Fibroblast of mammary gland (primary cell): ENCODE results near the gene IPMK.

Experiments used
- DNase-seq: peaks from one replicate; pipeline ENCODE4 v3.0.0-alpha.2; 2010; ENCODE audit warnings: low read depth
- H3K4me3 ChIP-seq: 2 replicates; pipeline ENCODE4 v1.5.1; 2011; ENCODE audit warnings: low read depth, mild to moderate bottlenecking, low read length, moderate library complexity; ENCODE audit not compliant: control insufficient read depth
- CTCF ChIP-seq: conservative IDR thresholded peaks from 2 replicates; pipeline ENCODE4 v1.5.1; 2011; ENCODE audit warnings: low read depth, low read length, inconsistent platforms; ENCODE audit not compliant: control insufficient read depth, insufficient read depth

Gene IPMK

GRCh38 chr10:58269782-58270290 is 2.1 kb upstream of the IPMK start:
- peak overlapping the region; percentile 80 for H3K4me3 ChIP-seq
- no peak for DNase-seq
- TF ChIP-seq CTCF, result no peak

- DNase-seq, result peak; percentile 99
- TF ChIP-seq CTCF, result no peak
- peak within 1 kb of the TSS; percentile 80 for H3K4me3 ChIP-seq
These were observed 1.5 kb upstream of the IPMK start, which contains the start of gene CISD1 for GRCh38 chr10:58268946-58269781. Gene CISD1, plus strand, starts transcription at chr10:58269162. Its CDS starts 112 bp downstream, at chr10:58269274.

- no peak for TF ChIP-seq CTCF
- no peak for DNase-seq
- peak overlapping the region; percentile 80 for H3K4me3 ChIP-seq
These were observed 806 bp upstream of the IPMK start for GRCh38 chr10:58268454-58268945.

DNA sequence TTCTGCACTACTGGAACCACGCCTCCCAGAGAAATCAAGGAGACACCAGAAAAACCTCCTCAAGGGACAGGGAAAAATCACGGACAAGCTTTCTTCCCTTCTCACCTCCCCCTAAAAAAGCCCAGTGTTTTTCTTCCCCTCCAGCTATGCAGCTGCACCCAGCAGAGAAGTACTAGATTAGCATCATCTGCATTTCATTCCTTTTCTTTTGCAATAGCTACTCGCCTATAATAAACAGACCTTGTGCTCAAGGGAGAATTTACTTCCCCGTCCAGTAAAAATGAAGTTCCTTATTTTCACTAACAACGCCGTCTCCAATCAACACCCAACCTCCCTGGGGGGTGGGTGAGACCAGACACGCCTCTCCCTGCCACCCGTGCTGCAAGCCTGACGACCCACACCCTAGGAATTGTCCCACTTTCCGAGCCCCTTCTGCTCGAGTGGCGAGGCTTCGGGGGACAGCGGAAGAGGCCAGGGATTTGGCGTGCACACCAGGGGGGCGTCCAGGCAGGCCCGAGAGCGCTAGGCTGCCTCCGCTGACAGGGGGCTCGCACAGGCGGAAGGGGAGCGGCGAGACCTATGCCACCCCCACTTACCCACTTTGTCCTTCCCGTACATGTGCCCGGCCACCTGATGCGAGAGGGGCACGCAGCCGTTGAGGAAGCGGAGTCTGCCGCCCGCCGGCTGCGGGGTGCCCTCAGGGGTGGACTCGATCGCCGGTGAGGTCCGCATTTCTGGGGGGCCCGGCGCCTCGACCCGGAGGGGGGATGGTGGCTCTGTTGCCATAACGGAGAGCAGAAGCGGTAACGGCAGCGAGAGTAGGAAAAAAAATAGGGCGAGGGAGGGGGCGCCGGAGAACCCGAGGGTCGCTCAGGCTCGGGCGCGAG is 625 bp downstream of the IPMK start:
- peak overlapping the region; percentile 76 for H3K4me3 ChIP-seq
- peak; percentile 57 for DNase-seq
- no peak for TF ChIP-seq CTCF

DNA sequence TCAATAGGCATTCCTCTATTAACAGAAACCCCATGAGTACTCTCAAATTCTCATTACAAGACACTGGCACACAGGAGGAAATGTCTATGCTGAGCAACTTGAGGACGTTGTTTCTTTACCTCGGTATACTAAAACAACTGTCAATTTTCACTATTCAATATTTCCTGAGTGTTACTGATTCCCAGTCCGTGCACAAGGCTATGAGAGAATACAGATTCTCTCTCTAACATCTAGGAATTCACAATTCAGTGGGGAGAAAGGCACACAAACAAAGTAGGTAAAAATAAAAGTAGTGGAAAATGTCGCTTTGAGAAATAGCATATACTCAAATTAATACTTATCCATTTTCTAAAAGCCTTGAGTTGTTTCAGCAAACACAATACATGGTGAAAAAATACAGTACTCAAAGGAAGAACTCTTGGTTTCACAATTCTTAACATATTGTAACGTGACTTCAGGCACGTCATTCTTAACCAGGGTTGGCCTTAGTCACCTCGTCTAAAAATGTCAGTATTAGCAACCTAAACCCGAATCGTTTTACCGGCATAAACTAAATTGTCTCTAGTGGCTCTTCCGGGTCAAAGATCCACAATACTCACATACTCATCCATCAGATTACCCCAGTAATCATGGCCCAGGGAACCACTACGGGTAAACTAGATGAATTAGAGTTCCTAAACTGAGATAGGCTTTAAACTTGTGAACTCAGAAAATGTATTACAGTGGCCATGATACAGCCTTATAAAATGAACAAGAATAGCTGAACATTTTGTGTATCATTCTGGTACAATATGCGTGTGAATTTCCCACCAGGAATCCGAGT is 1.5 kb downstream of the IPMK start:
- TF ChIP-seq CTCF, result no peak
- DNase-seq, result peak; percentile 83
- peak overlapping the region; percentile 76 for H3K4me3 ChIP-seq

GRCh38 chr10:58265249-58265648 is 2.4 kb downstream of the IPMK start:
- TF ChIP-seq CTCF, result no peak
- H3K4me3 ChIP-seq, result no peak overlapping the region
- no peak for DNase-seq
